ENCODE measurements around the gene SLC25A29. TPM values are rescaled to one million over a fixed set of nuclear protein-coding genes. Genes with fewer than 3 reads are reported as not detected.

Gene SLC25A29
- total and polyA plus RNA-seq, 2 of the 13 experiments (the other 11 are each of a cell fraction or from before 2014, with no cell fraction given): 12.2 to 17.2 TPM

DNA sequence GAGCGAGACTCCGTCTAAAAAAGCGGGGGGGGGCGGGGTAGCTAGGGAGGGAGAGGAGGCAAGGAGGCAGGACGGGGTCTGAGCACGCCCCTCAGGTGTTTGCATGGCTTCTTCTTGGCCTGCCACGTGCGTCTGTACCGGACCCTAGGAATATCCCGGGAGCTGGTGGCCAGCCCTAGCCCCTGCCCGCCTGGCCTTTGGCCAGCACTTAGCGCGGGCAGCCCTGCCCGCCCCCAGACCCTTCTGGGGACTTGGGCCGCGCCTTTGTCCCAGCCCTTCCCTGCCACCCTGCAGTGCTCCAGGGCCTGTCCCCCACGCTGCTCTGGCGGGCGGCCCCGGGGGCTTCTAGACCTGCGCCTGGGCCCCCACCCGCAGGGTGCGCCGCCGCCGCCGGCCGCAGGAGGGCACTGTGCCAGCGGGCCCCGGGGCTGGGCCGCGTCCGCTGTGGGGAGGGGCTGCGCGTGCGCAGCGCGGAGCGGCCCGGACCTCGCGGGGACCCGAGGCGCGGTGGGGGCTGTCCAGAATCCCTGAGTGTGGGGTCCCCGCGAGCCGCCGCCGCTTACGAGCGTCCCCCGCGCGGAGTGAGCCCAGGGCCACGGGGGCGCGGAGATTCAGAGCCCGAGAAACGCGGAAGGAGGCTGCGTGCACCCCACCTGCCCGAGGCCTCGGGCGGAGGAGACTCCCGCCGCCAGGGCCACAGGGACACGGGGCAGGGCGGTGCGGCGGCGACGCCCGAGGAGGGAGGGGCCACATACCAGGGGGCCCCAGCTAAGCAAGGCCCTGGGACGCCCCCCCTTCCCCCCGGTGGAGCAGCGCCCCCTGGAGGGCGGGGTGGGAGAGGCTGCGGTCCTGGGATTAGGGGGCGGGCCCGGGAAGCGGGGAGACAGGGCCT, 21.0 kb downstream of the SLC25A29 start (continued):
- TF ChIP-seq HNRNPLL (IDR thresholded peaks at IDR 0.05; ENCODE audit: low read depth, low read length, poor library complexity, severe bottlenecking) (peak; percentile 53), LCORL (IDR thresholded peaks at IDR 0.05) (no peak), LCORL (CRISPR knock-in tag; IDR thresholded peaks at IDR 0.05) (no peak), FOXM1 (CRISPR knock-in tag; IDR thresholded peaks at IDR 0.05) (no peak), ZNF674 (CRISPR knock-in tag; IDR thresholded peaks at IDR 0.05; ENCODE audit: low read depth) (no peak), ZNF652 (CRISPR knock-in tag; IDR thresholded peaks at IDR 0.05; ENCODE audit: borderline replicate concordance, low read depth) (no peak), GRHL1 (CRISPR knock-in tag; conservative IDR thresholded peaks at IDR 0.05) (no peak), HNRNPH1 (optimal IDR thresholded peaks at IDR 0.05; ENCODE audit: low read depth, low read length) (no peak), ZFYVE20 (CRISPR knock-in tag; IDR thresholded peaks at IDR 0.05; ENCODE audit: borderline replicate concordance, low read depth) (no peak; the same call in 1 of the 2 replicates), SP140L (CRISPR knock-in tag; IDR thresholded peaks at IDR 0.05; ENCODE audit: borderline replicate concordance) (no peak; the same call in 1 of the 2 replicates), ZNF460 (CRISPR knock-in tag; IDR thresholded peaks at IDR 0.05; ENCODE audit: borderline replicate concordance) (no peak), ZNF430 (CRISPR knock-in tag; IDR thresholded peaks at IDR 0.05) (peak; percentile 51; the same call in 1 of the 2 replicates), ETV5 (CRISPR knock-in tag; IDR thresholded peaks at IDR 0.05; ENCODE audit: borderline replicate concordance) (0 out of 2 replicates have a peak, but pooled peaks have one; percentile 23), CENPT (CRISPR knock-in tag; IDR thresholded peaks at IDR 0.05; ENCODE audit: low read depth) (peak; percentile 57; the same call in 1 of the 2 replicates), FLYWCH1 (CRISPR knock-in tag; IDR thresholded peaks at IDR 0.05) (no peak), PHF8 (CRISPR knock-in tag; IDR thresholded peaks at IDR 0.05) (peak; percentile 88), ETV6 (CRISPR knock-in tag; conservative IDR thresholded peaks at IDR 0.05) (peak; percentile 64; the same call in 1 of the 2 replicates), LRRFIP1 (CRISPR knock-in tag; conservative IDR thresholded peaks at IDR 0.05) (no peak), KDM4B (CRISPR knock-in tag; IDR thresholded peaks at IDR 0.05) (0 out of 2 replicates have a peak, but pooled peaks have one; percentile 34), EZH2 (conservative IDR thresholded peaks at IDR 0.05; ENCODE audit: low read depth, low read length) (no peak), NFYB (CRISPR knock-in tag; IDR thresholded peaks at IDR 0.05) (no peak), ZBTB1 (CRISPR knock-in tag; IDR thresholded peaks at IDR 0.05; ENCODE audit: borderline replicate concordance) (no peak)
- TF ChIP-seq, protein P1, sequence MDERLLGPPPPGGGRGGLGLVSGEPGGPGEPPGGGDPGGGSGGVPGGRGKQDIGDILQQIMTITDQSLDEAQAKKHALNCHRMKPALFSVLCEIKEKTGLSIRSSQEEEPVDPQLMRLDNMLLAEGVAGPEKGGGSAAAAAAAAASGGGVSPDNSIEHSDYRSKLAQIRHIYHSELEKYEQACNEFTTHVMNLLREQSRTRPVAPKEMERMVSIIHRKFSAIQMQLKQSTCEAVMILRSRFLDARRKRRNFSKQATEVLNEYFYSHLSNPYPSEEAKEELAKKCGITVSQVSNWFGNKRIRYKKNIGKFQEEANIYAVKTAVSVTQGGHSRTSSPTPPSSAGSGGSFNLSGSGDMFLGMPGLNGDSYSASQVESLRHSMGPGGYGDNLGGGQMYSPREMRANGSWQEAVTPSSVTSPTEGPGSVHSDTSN (CRISPR knock-in tag; IDR thresholded peaks at IDR 0.05): no peak
- TF ChIP-seq, protein P2, sequence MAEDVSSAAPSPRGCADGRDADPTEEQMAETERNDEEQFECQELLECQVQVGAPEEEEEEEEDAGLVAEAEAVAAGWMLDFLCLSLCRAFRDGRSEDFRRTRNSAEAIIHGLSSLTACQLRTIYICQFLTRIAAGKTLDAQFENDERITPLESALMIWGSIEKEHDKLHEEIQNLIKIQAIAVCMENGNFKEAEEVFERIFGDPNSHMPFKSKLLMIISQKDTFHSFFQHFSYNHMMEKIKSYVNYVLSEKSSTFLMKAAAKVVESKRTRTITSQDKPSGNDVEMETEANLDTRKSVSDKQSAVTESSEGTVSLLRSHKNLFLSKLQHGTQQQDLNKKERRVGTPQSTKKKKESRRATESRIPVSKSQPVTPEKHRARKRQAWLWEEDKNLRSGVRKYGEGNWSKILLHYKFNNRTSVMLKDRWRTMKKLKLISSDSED (CRISPR knock-in tag; IDR thresholded peaks at IDR 0.05): no peak
